Measurements from ENCODE around the gene ZNF611. TPM values are rescaled to one million over a fixed set of nuclear protein-coding genes. Genes with fewer than 3 reads are reported as not detected.

Gene ZNF611
- total RNA-seq, 2 experiments from 2014 or later: 26.6 TPM

- CTCF ChIA-PET: no interaction called here
- H3K4me1 Mint-ChIP-seq: no peaks in the 10 kb centered on the region
- no peak overlapping the region for H3K4me3 Mint-ChIP-seq
These were observed 73.9 kb downstream of the ZNF611 start for GRCh38 chr19:52660981-52661380.

GRCh38 chr19:52659013-52659412, 75.8 kb downstream of the ZNF611 start:
- Mint-ChIP-seq H3K27me3 (no peaks in the 10 kb centered on the region), H3K36me3 (ENCODE audit: low read depth) (peaks cover 91% of the 10 kb centered on the region), H3K4me1 (no peaks in the 10 kb centered on the region), H3K9me3 (peaks cover 41% of the 10 kb centered on the region), H3K4me3 (no peak overlapping the region), H3K27ac (no peak overlapping the region)
- ChIA-PET POLR2A (no interaction called here), CTCF (no interaction called here)
- no peak for DNase-seq

More at GRCh38 chr19:52660981-52661380, 73.9 kb downstream of the ZNF611 start:
- peaks cover 42% of the 10 kb centered on the region for H3K9me3 Mint-ChIP-seq
- H3K27ac Mint-ChIP-seq: no peak overlapping the region
- H3K36me3 Mint-ChIP-seq (ENCODE audit: low read depth): peaks cover 90% of the 10 kb centered on the region
- DNase-seq: no peak
- H3K27me3 Mint-ChIP-seq: no peaks in the 10 kb centered on the region
- POLR2A ChIA-PET: no interaction called here

GRCh38 chr19:52658595-52658994, 76.2 kb downstream of the ZNF611 start:
- POLR2A ChIA-PET: no interaction called here
- H3K4me3 Mint-ChIP-seq: no peak overlapping the region
- no peak overlapping the region for H3K27ac Mint-ChIP-seq
- DNase-seq: no peak
- H3K36me3 Mint-ChIP-seq (ENCODE audit: low read depth): peaks cover 95% of the 10 kb centered on the region
- CTCF ChIA-PET: no interaction called here
- no peaks in the 10 kb centered on the region for H3K4me1 Mint-ChIP-seq
- H3K9me3 Mint-ChIP-seq: peaks cover 44% of the 10 kb centered on the region
- no peaks in the 10 kb centered on the region for H3K27me3 Mint-ChIP-seq

GRCh38 chr19:52653161-52653560, 81.7 kb downstream of the ZNF611 start:
- ChIA-PET POLR2A (no interaction called here), CTCF (no interaction called here)
- peaks cover 61% of the 10 kb centered on the region for H3K9me3 Mint-ChIP-seq
- H3K27ac Mint-ChIP-seq: no peak overlapping the region
- DNase-seq: no peak
- H3K36me3 Mint-ChIP-seq (ENCODE audit: low read depth): peaks cover 90% of the 10 kb centered on the region
- no peaks in the 10 kb centered on the region for H3K4me1 Mint-ChIP-seq
- H3K4me3 Mint-ChIP-seq: no peak overlapping the region
- no peaks in the 10 kb centered on the region for H3K27me3 Mint-ChIP-seq

Other genes starting within 250 kb of the ZNF611 start
- 10 to 100 TPM; 36.7 to 42.6 TPM for gene ZNF808, start 207.4 kb downstream of the ZNF611 start, total RNA-seq
- gene ZNF701, start 164.8 kb downstream of the ZNF611 start, total RNA-seq: 10 to 100 TPM; 29.7 to 30.5 TPM
- 10 to 100 TPM; 49.1 to 49.7 TPM for gene ZNF83, start 96.7 kb downstream of the ZNF611 start, total RNA-seq
- 10 to 100 TPM; 16.9 to 17.5 TPM for gene ZNF600, start 51.7 kb upstream of the ZNF611 start, total RNA-seq
- 10 to 100 TPM; 18.0 to 24.5 TPM for gene ZNF28, start 86.6 kb upstream of the ZNF611 start, total RNA-seq
- gene ZNF468, start 122.6 kb upstream of the ZNF611 start, total RNA-seq: 10 to 100 TPM; 16.0 to 16.4 TPM
- gene ZNF320, start 162.6 kb upstream of the ZNF611 start, total RNA-seq: 1 to 10 TPM; 4.0 to 4.1 TPM
- 1 to 10 TPM; 5.9 to 6.9 TPM for gene ZNF888, start 188.4 kb upstream of the ZNF611 start, total RNA-seq
- gene ZNF816, start 227.8 kb upstream of the ZNF611 start, total RNA-seq: 10 to 100 TPM; 11.8 to 14.9 TPM